AG10803 (cell line): ENCODE data around the gene CD69.

Experiments
- DNase-seq: peaks from one replicate; pipeline ENCODE4 v3.0.0; 2010; ENCODE audit warnings: low read depth
- H3K4me3 ChIP-seq: 2 replicates; pipeline ENCODE4 v1.5.1; 2011; ENCODE audit warnings: mild to moderate bottlenecking, low read length, control low read depth
- CTCF ChIP-seq: conservative IDR thresholded peaks from 2 replicates; pipeline ENCODE4 v1.5.1; 2011; ENCODE audit warnings: mild to moderate bottlenecking, low read length, control low read depth, inconsistent platforms

CD69 gene

DNA sequence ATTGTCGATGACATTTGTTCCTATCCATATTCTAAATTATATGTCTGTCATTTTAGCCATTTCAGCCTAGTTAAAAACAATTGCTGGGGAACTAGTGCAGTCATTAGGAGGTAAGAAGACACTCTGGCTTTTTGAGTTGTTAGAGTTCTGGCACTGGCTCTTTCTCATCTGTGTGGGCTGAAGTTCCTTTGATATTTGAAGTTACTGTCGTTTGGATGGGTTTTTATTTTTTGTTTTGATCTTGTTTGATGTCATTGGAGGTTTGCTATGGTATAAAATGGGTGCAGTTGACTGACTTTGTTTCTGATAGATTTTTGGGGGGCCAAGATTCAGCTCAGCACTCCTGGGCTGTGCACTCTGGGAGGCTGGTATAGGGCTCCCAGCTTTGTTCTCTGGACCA, 20.7 kb upstream of the CD69 start:
- no peak for TF ChIP-seq CTCF
- H3K4me3 ChIP-seq = no peak overlapping the region
- DNase-seq = no peak

- H3K4me3 ChIP-seq = no peak overlapping the region
- DNase-seq = no peak
- TF ChIP-seq CTCF = no peak
Observed at GRCh38 chr12:9779209-9779608, 18.5 kb upstream of the CD69 start.

- no peak for TF ChIP-seq CTCF
- no peak for DNase-seq
- H3K4me3 ChIP-seq = no peak overlapping the region
Observed at GRCh38 chr12:9776781-9777180, 16.1 kb upstream of the CD69 start.

DNA sequence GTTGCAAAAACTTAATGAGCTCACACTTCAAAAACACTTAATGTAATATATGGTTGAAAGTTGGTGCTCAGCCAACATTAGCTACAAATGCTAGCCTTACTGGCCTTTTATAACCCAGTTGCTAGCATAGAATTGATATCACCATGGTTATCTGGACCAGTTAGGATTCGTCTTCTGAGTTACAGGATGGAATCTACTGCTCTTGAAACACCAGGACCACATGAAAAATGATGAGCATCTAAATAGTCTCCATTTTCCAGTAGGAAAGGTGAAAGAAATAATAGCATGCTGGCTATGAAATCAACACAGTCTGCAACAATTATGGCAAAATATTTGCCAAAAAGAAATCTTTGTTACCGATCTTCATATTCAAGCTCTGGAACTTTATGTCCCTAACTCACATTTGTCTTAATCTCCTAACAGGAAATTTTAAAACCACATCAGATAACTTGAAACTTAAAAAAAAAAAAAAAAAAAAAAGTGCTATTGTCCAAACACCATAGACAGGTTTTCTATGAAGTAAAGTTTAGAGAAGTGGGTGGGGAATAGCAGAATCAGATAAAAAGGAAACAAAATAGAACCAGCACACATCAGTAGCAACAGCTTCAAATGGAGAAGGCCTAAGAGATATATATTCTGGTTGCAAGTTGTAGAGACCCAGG, 12.6 kb upstream of the CD69 start:
- TF ChIP-seq CTCF = no peak
- no peak for DNase-seq
- H3K4me3 ChIP-seq = no peak overlapping the region

DNA sequence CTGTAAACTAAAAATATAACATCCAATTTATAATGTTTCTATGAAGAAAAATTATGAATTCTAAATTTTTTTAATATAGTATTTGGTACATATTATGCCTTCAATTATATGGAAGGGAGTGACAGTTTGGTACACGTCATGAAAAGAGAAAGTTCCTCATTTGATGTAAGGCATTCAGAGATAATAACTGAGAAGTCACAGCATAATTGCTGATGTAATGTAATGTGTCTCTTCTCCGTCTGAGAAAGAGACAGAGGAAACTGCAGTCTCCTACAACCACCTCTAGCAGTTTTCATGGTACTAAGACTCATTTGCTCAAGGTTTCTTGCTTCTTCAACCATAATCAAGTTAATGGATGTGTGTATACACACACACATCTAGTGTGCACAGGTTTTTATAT, 2.3 kb upstream of the CD69 start:
- no peak for TF ChIP-seq CTCF
- no peak overlapping the region for H3K4me3 ChIP-seq
- no peak for DNase-seq

- H3K4me3 ChIP-seq = no peak overlapping the region
- no peak for DNase-seq
- TF ChIP-seq CTCF = no peak
Observed at GRCh38 chr12:9762369-9762768, 1.7 kb upstream of the CD69 start.

DNA sequence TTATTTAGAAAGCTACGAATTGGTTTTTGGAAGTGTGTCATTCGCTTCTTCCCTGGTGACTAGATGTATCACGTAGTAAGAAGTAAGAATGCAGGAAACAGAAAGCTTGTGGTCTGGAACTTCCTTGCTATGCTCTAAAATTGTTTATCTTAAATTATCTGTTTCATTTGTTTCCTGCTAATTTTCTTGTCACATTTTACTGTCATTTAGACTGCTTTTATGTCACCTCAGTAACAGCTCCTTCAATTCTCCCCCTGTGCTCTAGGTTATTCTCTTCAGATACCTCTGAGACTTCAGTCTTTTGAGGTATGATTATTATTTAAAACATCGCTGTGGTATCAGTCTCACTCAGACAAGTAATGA, 699 bp upstream of the CD69 start:
- no peak overlapping the region for H3K4me3 ChIP-seq

More for the DNA sequence above, 699 bp upstream of the CD69 start:
- TF ChIP-seq CTCF = no peak
- DNase-seq = no peak
